ENCODE measurements around the gene VIPR2.

VIPR2 gene

DNA sequence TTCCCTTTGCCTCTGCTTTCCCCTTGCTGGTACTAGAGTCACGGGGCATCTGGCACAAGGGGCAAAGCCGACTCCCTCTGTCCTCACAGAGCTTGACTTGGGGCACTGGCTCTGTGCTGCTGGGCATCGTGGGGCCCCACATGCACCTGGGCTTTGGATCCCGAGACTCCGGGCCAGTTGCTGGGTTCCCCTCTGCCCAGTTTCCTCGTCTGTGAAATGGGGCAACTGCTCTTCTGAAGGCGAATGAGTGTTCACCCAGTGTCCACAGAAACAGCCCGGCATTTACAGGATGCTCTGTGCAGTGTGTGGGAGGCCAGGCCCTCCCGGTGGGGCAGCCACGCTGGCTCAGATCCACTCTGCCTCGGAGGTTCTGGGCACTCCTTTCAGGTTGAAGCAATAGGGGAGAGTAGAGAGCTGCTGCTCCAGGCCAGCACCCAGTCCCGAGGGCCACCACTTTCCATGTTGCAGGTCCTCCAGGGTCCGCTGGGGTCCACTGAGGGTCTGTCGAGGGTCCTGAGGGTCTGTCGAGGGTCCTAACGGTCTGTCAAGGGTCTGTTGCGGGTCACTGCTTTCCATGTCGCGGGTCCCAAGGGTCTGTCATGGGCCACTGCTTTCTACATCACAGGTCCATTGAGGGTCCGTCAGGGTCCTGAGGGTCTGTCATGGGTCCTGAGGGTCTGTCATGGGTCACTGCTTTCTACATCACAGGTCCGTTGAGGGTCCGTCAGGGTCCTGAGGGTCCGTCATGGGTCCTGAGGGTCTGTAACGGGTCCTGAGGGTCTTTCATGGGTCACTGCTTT lies 103.6 kb downstream of the VIPR2 start:
- no peak for DNase-seq (ENCODE audit: low read depth in 2 of 2)

GRCh38 chr7:159040146-159040545 lies 104.5 kb downstream of the VIPR2 start:
- DNase-seq (ENCODE audit: low read depth in 2 of 2) = no peak

GRCh38 chr7:159039716-159040115 lies 105.0 kb downstream of the VIPR2 start:
- DNase-seq (ENCODE audit: low read depth in 2 of 2) = no peak

- DNase-seq (ENCODE audit: low read depth in 2 of 2) = no peak
These were observed 106.6 kb downstream of the VIPR2 start for GRCh38 chr7:159038066-159038465.

- no peak for DNase-seq (ENCODE audit: low read depth in 2 of 2)
These were observed 107.6 kb downstream of the VIPR2 start for GRCh38 chr7:159036916-159037605.

GRCh38 chr7:159035571-159036073 lies 109.0 kb downstream of the VIPR2 start:
- no peak for DNase-seq (ENCODE audit: low read depth in 2 of 2)

GRCh38 chr7:159034988-159035387 lies 109.7 kb downstream of the VIPR2 start:
- DNase-seq (ENCODE audit: low read depth in 2 of 2) = no peak

GRCh38 chr7:159034394-159034793 lies 110.3 kb downstream of the VIPR2 start:
- no peak for DNase-seq (ENCODE audit: low read depth in 2 of 2)

- DNase-seq (ENCODE audit: low read depth in 2 of 2) = no peak
These were observed 110.7 kb downstream of the VIPR2 start for GRCh38 chr7:159033956-159034355.

- no peak for DNase-seq (ENCODE audit: low read depth in 2 of 2)
These were observed 111.2 kb downstream of the VIPR2 start for GRCh38 chr7:159033473-159033825.

DNA sequence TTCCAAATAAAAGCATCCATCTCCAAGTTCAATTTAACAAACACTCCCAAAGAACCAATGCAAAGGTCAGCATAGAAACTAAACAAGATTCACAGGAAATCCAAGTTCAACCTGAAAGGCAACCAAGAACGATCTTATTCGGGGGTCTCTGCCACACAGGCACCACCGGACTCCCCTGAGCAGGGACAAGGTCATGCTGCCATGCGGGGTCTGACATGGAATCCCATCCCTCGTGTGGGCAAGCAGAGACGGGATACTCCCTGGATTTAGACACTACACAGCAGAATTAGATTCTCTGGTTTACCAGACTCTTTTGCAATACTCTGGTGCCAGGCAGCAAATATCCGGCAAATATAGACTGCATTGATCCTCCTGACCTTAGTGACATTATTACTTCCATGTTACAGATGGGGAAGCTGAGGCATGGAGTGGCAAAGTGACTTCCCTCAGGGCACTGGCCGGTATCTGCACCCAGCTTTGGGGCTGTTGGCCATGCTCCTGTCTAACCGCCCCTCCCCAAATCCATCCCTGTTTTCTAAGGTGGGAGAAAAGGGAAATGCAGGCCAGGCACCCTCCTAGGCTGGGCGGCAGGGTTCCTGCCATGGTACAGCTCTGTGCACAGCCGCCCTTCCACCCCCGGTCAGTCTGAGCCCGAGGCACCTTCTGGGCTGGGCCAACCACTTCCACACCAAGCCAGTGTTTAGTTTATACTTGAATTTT lies 111.8 kb downstream of the VIPR2 start:
- no peak for DNase-seq (ENCODE audit: low read depth in 2 of 2)

- DNase-seq (ENCODE audit: low read depth in 2 of 2) = no peak
These were observed 112.3 kb downstream of the VIPR2 start for GRCh38 chr7:159032322-159032721.

- no peak for DNase-seq (ENCODE audit: low read depth in 2 of 2)
These were observed 112.9 kb downstream of the VIPR2 start for GRCh38 chr7:159031750-159032149.

DNA sequence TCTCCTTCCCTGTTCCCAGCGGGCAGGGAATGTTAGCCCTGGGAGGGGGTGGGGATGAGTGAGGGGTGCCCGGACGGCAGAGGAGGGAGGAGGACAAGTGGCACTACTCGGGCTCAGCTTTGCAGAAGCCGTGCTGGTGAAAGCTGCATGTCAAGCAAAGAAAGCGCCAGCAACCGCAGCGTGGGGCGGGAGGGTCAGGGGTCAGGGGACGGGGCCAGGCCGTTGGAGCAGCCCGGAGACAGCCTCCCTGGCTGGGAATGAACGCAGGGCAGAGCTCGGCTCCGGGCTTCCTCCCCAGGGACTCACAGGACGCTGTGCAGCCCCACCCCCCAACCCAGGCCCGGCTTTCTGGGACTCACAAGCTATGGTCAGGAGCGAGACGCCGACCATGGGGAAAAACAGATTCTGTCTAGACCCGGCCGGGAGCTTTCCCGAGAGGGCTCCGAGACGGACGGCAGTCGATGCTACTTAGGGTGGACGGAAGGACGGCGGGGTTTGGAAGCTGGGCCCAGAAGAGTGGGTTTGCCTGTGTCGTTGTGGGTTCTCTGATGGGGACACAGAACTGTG lies 113.4 kb downstream of the VIPR2 start:
- DNase-seq (ENCODE audit: low read depth in 2 of 2) = no peak

DNA sequence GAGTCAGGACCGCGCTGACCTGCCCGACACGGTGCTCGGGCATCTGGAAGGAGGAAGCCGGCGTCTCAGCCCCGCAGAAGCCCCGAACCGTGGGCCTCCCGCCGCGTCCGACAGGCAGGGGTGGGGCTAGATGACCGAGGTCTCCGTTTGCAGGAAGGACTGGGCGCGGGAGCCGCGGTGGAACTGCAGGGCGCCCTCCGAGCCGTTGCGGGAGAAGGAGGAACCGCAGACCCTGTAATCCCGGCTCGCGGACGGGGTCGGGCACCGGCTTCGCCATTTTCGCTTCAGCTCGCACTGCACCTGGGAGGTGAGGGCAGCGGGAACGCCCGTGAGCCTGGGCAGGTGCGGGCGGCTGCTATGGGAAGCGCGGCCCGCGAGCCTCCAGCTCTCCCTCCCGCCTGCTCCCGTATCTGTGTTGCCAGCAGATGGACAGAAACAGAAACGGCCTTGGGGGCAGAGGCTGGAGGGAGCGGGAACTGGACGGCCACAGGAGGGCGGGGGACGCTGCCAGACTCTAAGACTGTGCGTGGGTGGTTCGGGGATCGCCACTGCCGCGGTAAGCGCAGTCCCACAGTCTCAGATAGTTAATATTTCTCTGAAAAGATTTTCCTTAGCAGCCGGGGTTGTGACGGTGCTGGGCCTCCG lies 114.1 kb downstream of the VIPR2 start:
- no peak for DNase-seq (ENCODE audit: low read depth in 2 of 2)

- no peak for DNase-seq (ENCODE audit: low read depth in 2 of 2)
These were observed 115.9 kb downstream of the VIPR2 start for GRCh38 chr7:159028508-159029401.

- no peak for DNase-seq (ENCODE audit: low read depth in 2 of 2)
These were observed 116.7 kb downstream of the VIPR2 start for GRCh38 chr7:159027789-159028507.

DNA sequence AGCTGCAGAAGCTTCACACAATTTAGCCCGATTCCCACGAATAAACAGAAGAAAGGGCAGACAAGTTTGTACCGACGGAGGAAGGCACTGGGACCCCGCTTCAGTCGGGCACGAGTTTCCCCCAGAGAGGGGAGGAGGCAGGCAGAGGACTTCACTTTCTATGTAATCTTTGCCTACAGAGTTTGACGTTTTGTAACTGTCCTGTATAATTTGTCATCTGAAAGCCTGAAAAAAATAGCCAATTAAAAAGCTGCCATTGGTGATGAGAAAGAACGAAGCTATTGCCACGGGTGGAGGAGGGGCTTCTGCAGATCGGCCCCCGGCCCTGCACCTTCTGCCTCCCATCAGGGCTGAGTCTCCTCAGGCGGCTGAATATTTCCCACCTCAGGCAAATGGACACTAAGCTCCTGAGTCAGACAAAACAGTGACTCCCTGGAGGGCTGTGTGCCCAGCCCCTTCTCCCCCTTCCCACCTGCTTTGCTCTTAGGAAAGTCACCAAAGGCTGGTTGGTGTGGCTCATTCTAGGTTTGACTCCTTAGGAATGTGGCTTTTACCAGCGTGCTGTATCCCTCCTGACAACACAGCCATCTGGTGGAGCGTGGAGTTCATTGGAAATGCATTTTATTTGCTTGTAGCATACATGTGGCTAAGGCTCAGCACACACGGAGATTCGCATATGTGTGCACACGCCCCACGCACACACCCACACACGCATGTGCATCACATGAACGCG lies 117.4 kb downstream of the VIPR2 start:
- DNase-seq (ENCODE audit: low read depth in 2 of 2) = no peak
